Endothelial cell of umbilical vein (primary cell): ENCODE results near the gene MMADHC.

ENCODE experiments used
- CTCF ChIP-seq, 2 donors: IDR thresholded peaks; 1 replicate in 1 of 2; 2 replicates in 1 of 2; pipeline ENCODE4 v1.5.1; 2011; ENCODE audit warnings: low read length in 2 of 2, mild to moderate bottlenecking in 2 of 2, moderate library complexity in 2 of 2, control low read depth in 1 of 2, inconsistent platforms in 1 of 2, low read depth in 1 of 2; ENCODE audit not compliant: insufficient read depth in 1 of 2; ENCODE audit errors: extremely low read depth in 1 of 2
- EZH2 ChIP-seq: IDR thresholded peaks from 2 replicates; pipeline ENCODE4 v1.6.1; 2012; ENCODE audit warnings: borderline replicate concordance, low read depth, mild to moderate bottlenecking, moderate library complexity, low read length, inconsistent platforms; ENCODE audit not compliant: severe bottlenecking
- POLR2A ChIP-seq: IDR thresholded peaks from 2 replicates; pipeline ENCODE4 v1.6.1; 2012; ENCODE audit warnings: low read depth, mild to moderate bottlenecking, control low read depth, low read length

GRCh38 chr2:149568138-149568537 is 19.4 kb downstream of the MMADHC start:
- TF ChIP-seq CTCF (IDR thresholded peaks at IDR 0.05; ENCODE audit: extremely low read depth in 1 of 2, insufficient read depth in 1 of 2, low read depth in 1 of 2, low read length in 2 of 2) (no peak), POLR2A (no peak), EZH2 (no peak)
